HEK293 (cell line): ENCODE measurements around the gene ABL2.

Source experiments
- CTCF ChIA-PET: fragments of 350-600 bp; formaldehyde crosslinking; extraction: SDS; loops from one replicate; lab custom pipeline; 2021; ENCODE audit warnings: antibody characterized with exemption; lab: Yijun Ruan, JAX
- POLR2A ChIA-PET: fragments of 300-600 bp; formaldehyde crosslinking; extraction: SDS; loops from one replicate; lab custom pipeline; 2020; ENCODE audit warnings: antibody characterized with exemption, inconsistent platforms; lab: Yijun Ruan, JAX
- H3K27ac ChIP-seq: fragments of 200-500 bp; sonication (Bioruptor generic); 2 replicates; pipeline ENCODE4 v1.5.1; 2014; ENCODE audit warnings: low read depth, low read length, control low read depth, inconsistent platforms; ENCODE audit errors: extremely low read depth
- H3K36me3 ChIP-seq, 2 experiments: fragments of 200-500 bp in 1 of 2; sonication (Bioruptor generic) in 1 of 2; 1 replicate in 1 of 2; 2 replicates in 1 of 2; pipeline ENCODE4 v1.5.1; 2014 to 2017; ENCODE audit warnings: inconsistent platforms in 2 of 2, low read length in 2 of 2; ENCODE audit not compliant: control insufficient read depth in 2 of 2, insufficient read depth in 1 of 2
- H3K4me1 ChIP-seq: fragments of 200-500 bp; sonication (Bioruptor generic); 2 replicates; pipeline ENCODE4 v1.5.1; 2014; ENCODE audit warnings: mild to moderate bottlenecking, low read length, inconsistent platforms; ENCODE audit not compliant: control insufficient read depth, insufficient read depth
- H3K4me3 ChIP-seq: 2 replicates; pipeline ENCODE4 v1.5.1; 2011; ENCODE audit warnings: low read depth, mild to moderate bottlenecking, control low read depth, low read length, moderate library complexity
- H3K9me3 ChIP-seq: fragments of 200-500 bp; sonication (Bioruptor generic); 2 replicates; pipeline ENCODE4 v1.5.1; 2014; ENCODE audit warnings: low read depth, low read length, inconsistent platforms; ENCODE audit not compliant: control insufficient read depth, insufficient read depth
- BCL11B ChIP-seq: fragments of 450-650 bp; formaldehyde crosslinking; IDR thresholded peaks from 2 replicates; pipeline ENCODE4 v1.5.1; 2016; ENCODE audit warnings: low read depth, missing biosample characterization, missing genetic modification characterization
- PRDM10 ChIP-seq: fragments of 450-650 bp; formaldehyde crosslinking; IDR thresholded peaks from 2 replicates; pipeline ENCODE4 v1.5.1; 2016; ENCODE audit warnings: missing biosample characterization, missing genetic modification characterization
- RBAK ChIP-seq: fragments of 450-650 bp; formaldehyde crosslinking; IDR thresholded peaks from 2 replicates; pipeline ENCODE4 v1.5.1; 2016; ENCODE audit warnings: missing biosample characterization, missing genetic modification characterization
- SALL2 ChIP-seq: fragments of 450-650 bp; formaldehyde crosslinking; IDR thresholded peaks from 2 replicates; pipeline ENCODE4 v1.5.0; 2017; ENCODE audit warnings: missing biosample characterization, mild to moderate bottlenecking, missing genetic modification characterization, borderline replicate concordance
- ZFHX2 ChIP-seq: fragments of 450-650 bp; formaldehyde crosslinking; conservative IDR thresholded peaks from 2 replicates; pipeline ENCODE4 v1.5.1; 2016; ENCODE audit warnings: missing biosample characterization, missing genetic modification characterization
- ZFP3 ChIP-seq: fragments of 450-650 bp; formaldehyde crosslinking; IDR thresholded peaks from 2 replicates; pipeline ENCODE4 v1.5.1; 2016; ENCODE audit warnings: low read depth, missing biosample characterization, missing genetic modification characterization
- ZIC2 ChIP-seq: fragments of 450-650 bp; formaldehyde crosslinking; IDR thresholded peaks from 2 replicates; pipeline ENCODE4 v1.5.1; 2016; ENCODE audit warnings: missing biosample characterization, missing genetic modification characterization
- ZNF112 ChIP-seq: fragments of 450-650 bp; formaldehyde crosslinking; IDR thresholded peaks from 2 replicates; pipeline ENCODE4 v1.5.0; 2017; ENCODE audit warnings: missing biosample characterization, missing genetic modification characterization
- ZNF121 ChIP-seq: fragments of 450-650 bp; formaldehyde crosslinking; IDR thresholded peaks from 2 replicates; pipeline ENCODE4 v1.5.1; 2016; ENCODE audit warnings: missing biosample characterization, missing genetic modification characterization
- ZNF133 ChIP-seq: fragments of 450-650 bp; formaldehyde crosslinking; IDR thresholded peaks from 2 replicates; pipeline ENCODE4 v1.5.1; 2016; ENCODE audit warnings: missing biosample characterization, missing genetic modification characterization
- ZNF202 ChIP-seq: fragments of 450-650 bp; formaldehyde crosslinking; IDR thresholded peaks from 2 replicates; pipeline ENCODE4 v1.5.1; 2016; ENCODE audit warnings: missing biosample characterization, missing genetic modification characterization, borderline replicate concordance
- ZNF214 ChIP-seq: fragments of 450-650 bp; formaldehyde crosslinking; IDR thresholded peaks from 2 replicates; pipeline ENCODE4 v1.5.1; 2017; ENCODE audit warnings: missing biosample characterization, mild to moderate bottlenecking, missing genetic modification characterization, borderline replicate concordance
- ZNF302 ChIP-seq: fragments of 450-650 bp; formaldehyde crosslinking; IDR thresholded peaks from 2 replicates; pipeline ENCODE4 v1.5.1; 2016; ENCODE audit warnings: missing biosample characterization, missing genetic modification characterization, low read depth
- ZNF311 ChIP-seq: fragments of 450-650 bp; formaldehyde crosslinking; IDR thresholded peaks from 2 replicates; pipeline ENCODE4 v1.5.1; 2017; ENCODE audit warnings: missing biosample characterization, missing genetic modification characterization, borderline replicate concordance
- ZNF391 ChIP-seq: fragments of 450-650 bp; formaldehyde crosslinking; IDR thresholded peaks from 2 replicates; pipeline ENCODE4 v1.5.1; 2016; ENCODE audit warnings: low read depth, missing biosample characterization, missing genetic modification characterization, borderline replicate concordance
- ZNF48 ChIP-seq: fragments of 450-650 bp; formaldehyde crosslinking; IDR thresholded peaks from 2 replicates; pipeline ENCODE4 v1.5.1; 2016; ENCODE audit warnings: missing biosample characterization, missing genetic modification characterization
- ZNF514 ChIP-seq: fragments of 450-650 bp; formaldehyde crosslinking; IDR thresholded peaks from 2 replicates; pipeline ENCODE4 v1.5.1; 2016; ENCODE audit warnings: missing biosample characterization, missing genetic modification characterization
- ZNF624 ChIP-seq: fragments of 450-650 bp; formaldehyde crosslinking; IDR thresholded peaks from 2 replicates; pipeline ENCODE4 v1.5.1; 2017; ENCODE audit warnings: missing biosample characterization, missing genetic modification characterization
- TF ChIP-seq, protein P1 (sequence below): fragments of 450-650 bp; formaldehyde crosslinking; IDR thresholded peaks from 2 replicates; pipeline ENCODE4 v1.5.1; 2017; ENCODE audit warnings: missing biosample characterization, missing genetic modification characterization
- TF ChIP-seq, protein P2 (sequence below): fragments of 450-650 bp; formaldehyde crosslinking; IDR thresholded peaks from 2 replicates; pipeline ENCODE4 v1.5.1; 2016; ENCODE audit warnings: missing biosample characterization, missing genetic modification characterization
- TF ChIP-seq, protein P3 (sequence below): fragments of 450-650 bp; IDR thresholded peaks from 2 replicates; pipeline ENCODE4 v1.5.1; 2018; ENCODE audit warnings: missing biosample characterization, mild to moderate bottlenecking, missing genetic modification characterization
- TF ChIP-seq, protein P4 (sequence below): IDR thresholded peaks from 2 replicates; pipeline ENCODE4 v1.6.1; 2011; ENCODE audit warnings: mild to moderate bottlenecking, low read depth, low read length, borderline replicate concordance

ABL2 gene

DNA sequence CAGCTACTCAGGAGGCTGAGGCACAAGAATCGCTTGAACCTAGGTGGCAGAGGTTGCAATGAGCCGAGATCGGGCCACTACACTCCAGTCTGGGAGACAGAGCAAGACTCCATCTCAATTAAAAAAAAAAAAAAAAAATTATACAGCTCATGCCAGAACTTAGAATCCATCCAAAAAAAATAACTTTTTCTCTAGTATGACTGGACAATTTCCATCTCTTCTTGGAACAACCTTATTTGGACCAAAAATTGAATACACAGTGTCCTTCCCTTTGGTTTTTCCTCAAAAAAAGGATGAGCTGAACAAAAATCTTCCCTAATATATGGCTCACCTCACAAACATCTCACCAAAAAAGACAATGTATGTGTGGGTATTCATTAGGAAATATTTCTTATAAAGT lies 73.9 kb downstream of the ABL2 start:
- ChIA-PET CTCF (interaction anchor here (0.8 kb wide), 1 partner anchor 214 kb away, joined by 3 read pairs; no protein-coding TSS in a partner anchor), POLR2A (no interaction called here)
- TF ChIP-seq ZNF214 (tag by site-specific recombination) (no peak), ZIC2 (no peak), ZNF302 (no peak), ZNF112 (tag by site-specific recombination) (no peak), BCL11B (no peak), ZFHX2 (tag by site-specific recombination) (no peak), ZNF514 (tag by site-specific recombination) (no peak), ZNF391 (no peak), ZNF48 (tag by site-specific recombination) (no peak), ZNF133 (tag by site-specific recombination) (no peak), RBAK (no peak)
- TF ChIP-seq, protein P1, sequence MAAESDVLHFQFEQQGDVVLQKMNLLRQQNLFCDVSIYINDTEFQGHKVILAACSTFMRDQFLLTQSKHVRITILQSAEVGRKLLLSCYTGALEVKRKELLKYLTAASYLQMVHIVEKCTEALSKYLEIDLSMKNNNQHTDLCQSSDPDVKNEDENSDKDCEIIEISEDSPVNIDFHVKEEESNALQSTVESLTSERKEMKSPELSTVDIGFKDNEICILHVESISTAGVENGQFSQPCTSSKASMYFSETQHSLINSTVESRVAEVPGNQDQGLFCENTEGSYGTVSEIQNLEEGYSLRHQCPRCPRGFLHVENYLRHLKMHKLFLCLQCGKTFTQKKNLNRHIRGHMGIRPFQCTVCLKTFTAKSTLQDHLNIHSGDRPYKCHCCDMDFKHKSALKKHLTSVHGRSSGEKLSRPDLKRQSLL = no peak
- TF ChIP-seq, protein P2, sequence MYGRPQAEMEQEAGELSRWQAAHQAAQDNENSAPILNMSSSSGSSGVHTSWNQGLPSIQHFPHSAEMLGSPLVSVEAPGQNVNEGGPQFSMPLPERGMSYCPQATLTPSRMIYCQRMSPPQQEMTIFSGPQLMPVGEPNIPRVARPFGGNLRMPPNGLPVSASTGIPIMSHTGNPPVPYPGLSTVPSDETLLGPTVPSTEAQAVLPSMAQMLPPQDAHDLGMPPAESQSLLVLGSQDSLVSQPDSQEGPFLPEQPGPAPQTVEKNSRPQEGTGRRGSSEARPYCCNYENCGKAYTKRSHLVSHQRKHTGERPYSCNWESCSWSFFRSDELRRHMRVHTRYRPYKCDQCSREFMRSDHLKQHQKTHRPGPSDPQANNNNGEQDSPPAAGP = no peak
- H3K27ac ChIP-seq = no peak overlapping the region
- H3K4me1 ChIP-seq = no peaks in the 10 kb centered on the region
- H3K4me3 ChIP-seq = no peak overlapping the region
- no peaks in the 10 kb centered on the region for H3K9me3 ChIP-seq
- H3K36me3 ChIP-seq = no peaks in the 10 kb centered on the region

- no peak overlapping the region for H3K27ac ChIP-seq
- POLR2A ChIA-PET = no interaction called here
- no peak for TF ChIP-seq ZFP3 (tag by site-specific recombination)
- TF ChIP-seq ZNF624 (tag by site-specific recombination) = no peak
- TF ChIP-seq, protein P3, sequence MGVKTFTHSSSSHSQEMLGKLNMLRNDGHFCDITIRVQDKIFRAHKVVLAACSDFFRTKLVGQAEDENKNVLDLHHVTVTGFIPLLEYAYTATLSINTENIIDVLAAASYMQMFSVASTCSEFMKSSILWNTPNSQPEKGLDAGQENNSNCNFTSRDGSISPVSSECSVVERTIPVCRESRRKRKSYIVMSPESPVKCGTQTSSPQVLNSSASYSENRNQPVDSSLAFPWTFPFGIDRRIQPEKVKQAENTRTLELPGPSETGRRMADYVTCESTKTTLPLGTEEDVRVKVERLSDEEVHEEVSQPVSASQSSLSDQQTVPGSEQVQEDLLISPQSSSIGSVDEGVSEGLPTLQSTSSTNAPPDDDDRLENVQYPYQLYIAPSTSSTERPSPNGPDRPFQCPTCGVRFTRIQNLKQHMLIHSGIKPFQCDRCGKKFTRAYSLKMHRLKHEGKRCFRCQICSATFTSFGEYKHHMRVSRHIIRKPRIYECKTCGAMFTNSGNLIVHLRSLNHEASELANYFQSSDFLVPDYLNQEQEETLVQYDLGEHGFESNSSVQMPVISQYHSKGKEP (tag by site-specific recombination) = no peak
- TF ChIP-seq, protein P4, sequence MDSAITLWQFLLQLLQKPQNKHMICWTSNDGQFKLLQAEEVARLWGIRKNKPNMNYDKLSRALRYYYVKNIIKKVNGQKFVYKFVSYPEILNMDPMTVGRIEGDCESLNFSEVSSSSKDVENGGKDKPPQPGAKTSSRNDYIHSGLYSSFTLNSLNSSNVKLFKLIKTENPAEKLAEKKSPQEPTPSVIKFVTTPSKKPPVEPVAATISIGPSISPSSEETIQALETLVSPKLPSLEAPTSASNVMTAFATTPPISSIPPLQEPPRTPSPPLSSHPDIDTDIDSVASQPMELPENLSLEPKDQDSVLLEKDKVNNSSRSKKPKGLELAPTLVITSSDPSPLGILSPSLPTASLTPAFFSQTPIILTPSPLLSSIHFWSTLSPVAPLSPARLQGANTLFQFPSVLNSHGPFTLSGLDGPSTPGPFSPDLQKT = no peak
- TF ChIP-seq ZNF311 (tag by site-specific recombination) = no peak
- no peak for TF ChIP-seq ZNF202 (tag by site-specific recombination)
- no peak for TF ChIP-seq PRDM10 (tag by site-specific recombination)
- TF ChIP-seq ZNF121 (tag by site-specific recombination) = no peak
- TF ChIP-seq ZNF214 (tag by site-specific recombination) = no peak
- TF ChIP-seq SALL2 (tag by site-specific recombination) = no peak
- H3K4me3 ChIP-seq = no peak overlapping the region
- no peaks in the 10 kb centered on the region for H3K4me1 ChIP-seq
- H3K9me3 ChIP-seq = no peaks in the 10 kb centered on the region
- H3K36me3 ChIP-seq = no peaks in the 10 kb centered on the region
- CTCF ChIA-PET = no interaction called here
Observed at GRCh38 chr1:179154437-179154836, 75.0 kb downstream of the ABL2 start.
